H1 (cell line): Measurements from ENCODE around the gene NELL2. TPM values are rescaled to one million over a fixed set of nuclear protein-coding genes. Genes with fewer than 3 reads are reported as not detected.
A peak's percentile ranks its signal among the peaks of the same experiment; 100 is the strongest.

Experiments
- CTCF ChIA-PET: fragments of 300-600 bp; sonication (Branson Sonifier 250); formaldehyde crosslinking; loops from one replicate; lab custom pipeline; 2021; ENCODE audit not compliant: partially characterized antibody; lab: Charles Lee
- POLR2A ChIA-PET: fragments of 300-600 bp; sonication (Branson Sonifier 250); formaldehyde crosslinking; loops from one replicate; lab custom pipeline; 2021; ENCODE audit warnings: inconsistent platforms; ENCODE audit not compliant: partially characterized antibody; lab: Charles Lee
- DNase-seq, 2 experiments: peaks; one replicate each; pipeline versions ENCODE4 v3.0.0 to v3.0.0-alpha.2; 2010 to 2022; ENCODE audit warnings: low spot score in 2 of 2, low read depth in 1 of 2, mixed read lengths in 1 of 2
- FAIRE-seq: peaks from 2 replicates; lab custom pipeline; 2011; peaks lifted over from hg19 to GRCh38; lab: Jason Lieb, UNC
- H2AFZ ChIP-seq: 2 replicates; pipeline ENCODE4 v1.8.1; 2012; ENCODE audit warnings: low read length, inconsistent platforms
- H2AK5ac ChIP-seq: 2 replicates; pipeline ENCODE4 v1.6.1; 2013; ENCODE audit warnings: low read depth, low read length
- H2BK120ac ChIP-seq: replicated peaks from 2 replicates; pipeline ENCODE3; 2013; ENCODE audit warnings: low read depth, low read length, inconsistent platforms
- H2BK12ac ChIP-seq: 2 replicates; pipeline ENCODE4 v1.6.1; 2013; ENCODE audit warnings: low read depth, low read length
- H2BK15ac ChIP-seq: 2 replicates; pipeline ENCODE4 v1.6.1; 2013; ENCODE audit warnings: low read length
- H2BK20ac ChIP-seq: 2 replicates; pipeline ENCODE4 v1.6.1; 2013; ENCODE audit warnings: low read length
- H2BK5ac ChIP-seq: 2 replicates; pipeline ENCODE4 v1.6.1; 2013; ENCODE audit warnings: low read depth, low read length
- H3K14ac ChIP-seq: 2 replicates; pipeline ENCODE4 v1.6.1; 2013; ENCODE audit warnings: inconsistent platforms; ENCODE audit not compliant: insufficient read length
- H3K18ac ChIP-seq: 2 replicates; pipeline ENCODE4 v1.6.1; 2013; ENCODE audit warnings: low read length; ENCODE audit errors: extremely low read depth
- H3K23ac ChIP-seq: 2 replicates; pipeline ENCODE4 v1.6.1; 2013; ENCODE audit warnings: inconsistent platforms; ENCODE audit not compliant: insufficient read length
- H3K23me2 ChIP-seq: 2 replicates; pipeline ENCODE4 v1.6.1; 2013; ENCODE audit warnings: low read depth, low read length
- H3K27ac ChIP-seq: 2 replicates; pipeline ENCODE4 v1.6.1; 2011; ENCODE audit warnings: low read depth, low read length, inconsistent platforms
- H3K27me3 ChIP-seq, 4 experiments: replicated peaks in 1 of 4; 1 replicate in 1 of 4; 2 replicates in 3 of 4; pipeline versions ENCODE4 v1.6.1 to v1.8.1; 2011 to 2013; ENCODE audit warnings: low read length in 3 of 4, mild to moderate bottlenecking in 3 of 4, inconsistent platforms in 2 of 4, mixed read lengths in 2 of 4, moderate library complexity in 1 of 4; ENCODE audit not compliant: control insufficient read depth in 3 of 4, insufficient read depth in 3 of 4; ENCODE audit errors: extremely low read depth in 1 of 4
- H3K36me3 ChIP-seq, 4 experiments: 2 replicates each; pipeline versions ENCODE4 v1.6.1 to v1.8.1; 2011 to 2013; ENCODE audit warnings: mild to moderate bottlenecking in 4 of 4, low read length in 3 of 4, moderate library complexity in 2 of 4, control low read depth in 1 of 4, inconsistent platforms in 1 of 4; ENCODE audit not compliant: insufficient read depth in 4 of 4, control insufficient read depth in 2 of 4
- H3K4ac ChIP-seq: replicated peaks from 2 replicates; pipeline ENCODE3; 2013; ENCODE audit warnings: low read length, low read depth, mixed read lengths, inconsistent platforms; ENCODE audit not compliant: insufficient read length
- H3K4me1 ChIP-seq, 4 experiments: replicated peaks in 1 of 4; 1 replicate in 1 of 4; 2 replicates in 3 of 4; pipeline versions ENCODE4 v1.6.1 to v1.8.1; 2011 to 2013; ENCODE audit warnings: low read length in 3 of 4, inconsistent platforms in 2 of 4, mixed read lengths in 1 of 4; ENCODE audit not compliant: insufficient read depth in 4 of 4, control insufficient read depth in 3 of 4
- H3K4me2 ChIP-seq, 2 experiments: 2 replicates each; pipeline versions ENCODE4 v1.6.1 to v1.8.1; 2011 to 2013; ENCODE audit warnings: low read depth in 2 of 2, low read length in 2 of 2, control low read depth in 1 of 2, inconsistent platforms in 1 of 2, mild to moderate bottlenecking in 1 of 2; ENCODE audit not compliant: insufficient read depth in 1 of 2
- H3K4me3 ChIP-seq, 4 experiments: fragments of 200-600, 300-600 bp in 1 of 4; sonication (generic), shearing (Covaris generic), sonication (Bioruptor Twin) in 1 of 4; 2 replicates each; pipeline versions ENCODE4 v1.5.1 to v1.8.1; 2011 to 2016; ENCODE audit warnings: low read length in 4 of 4, low read depth in 3 of 4, control low read depth in 2 of 4, inconsistent platforms in 2 of 4, mild to moderate bottlenecking in 2 of 4, mixed read lengths in 1 of 4, moderate library complexity in 1 of 4; ENCODE audit not compliant: insufficient read depth in 2 of 4; ENCODE audit errors: extremely low read depth in 1 of 4
- H3K56ac ChIP-seq: replicated peaks from 2 replicates; pipeline ENCODE3; 2013; ENCODE audit warnings: low read depth, mild to moderate bottlenecking, mixed read lengths, low read length, inconsistent platforms; ENCODE audit not compliant: insufficient read length
- H3K79me1 ChIP-seq: 2 replicates; pipeline ENCODE4 v1.6.1; 2013; ENCODE audit warnings: low read depth, low read length, control low read depth
- H3K79me2 ChIP-seq, 2 experiments: 2 replicates each; pipeline versions ENCODE4 v1.6.1 to v1.8.1; 2012 to 2013; ENCODE audit warnings: low read length in 2 of 2, mild to moderate bottlenecking in 2 of 2, inconsistent platforms in 1 of 2; ENCODE audit not compliant: insufficient read depth in 2 of 2, control insufficient read depth in 1 of 2
- H3K9ac ChIP-seq, 4 experiments: replicated peaks in 1 of 4; 1 replicate in 1 of 4; 2 replicates in 3 of 4; pipeline versions ENCODE4 v1.6.1 to v1.8.1; 2011 to 2013; ENCODE audit warnings: low read depth in 3 of 4, low read length in 3 of 4, control low read depth in 2 of 4, mild to moderate bottlenecking in 2 of 4, moderate library complexity in 2 of 4, inconsistent platforms in 1 of 4; ENCODE audit errors: extremely low read depth in 1 of 4
- H3K9me3 ChIP-seq, 2 experiments: 2 replicates each; pipeline versions ENCODE4 v1.6.1 to v1.8.1; 2012 to 2013; ENCODE audit warnings: mild to moderate bottlenecking in 2 of 2, moderate library complexity in 2 of 2, control low read depth in 1 of 2, inconsistent platforms in 1 of 2, low read depth in 1 of 2, low read length in 1 of 2, mixed read lengths in 1 of 2; ENCODE audit not compliant: insufficient read depth in 2 of 2
- H4K20me1 ChIP-seq, 2 experiments: replicated peaks in 1 of 2; 2 replicates each; pipeline versions ENCODE3 to v1.8.1; 2011 to 2013; ENCODE audit warnings: inconsistent platforms in 2 of 2, low read length in 2 of 2, mild to moderate bottlenecking in 1 of 2; ENCODE audit not compliant: insufficient read depth in 2 of 2, control insufficient read depth in 1 of 2
- H4K5ac ChIP-seq: 2 replicates; pipeline ENCODE4 v1.6.1; 2013; ENCODE audit warnings: low read length, low read depth, mixed read lengths, inconsistent platforms; ENCODE audit not compliant: insufficient read length
- H4K8ac ChIP-seq: 2 replicates; pipeline ENCODE4 v1.8.0; 2013; ENCODE audit warnings: mild to moderate bottlenecking, moderate library complexity, low read length, inconsistent platforms; ENCODE audit not compliant: insufficient read depth; ENCODE audit errors: extremely low read depth
- H4K91ac ChIP-seq: replicated peaks from 2 replicates; pipeline ENCODE3; 2013; ENCODE audit warnings: low read length, mixed read lengths, inconsistent platforms; ENCODE audit not compliant: insufficient read length
- ASH2L ChIP-seq: fragments of 200-600, 300-600 bp; sonication (generic); IDR thresholded peaks from one replicate; pipeline ENCODE4 v1.7.1; 2017; ENCODE audit warnings: low read length
- CBX5 ChIP-seq: fragments of 300-800, 300-1000 bp; sonication (generic); IDR thresholded peaks from 2 replicates; pipeline ENCODE4 v1.7.1; 2016; ENCODE audit warnings: antibody characterized with exemption, low read length, low read depth
- CEBPB ChIP-seq: IDR thresholded peaks from 2 replicates; pipeline ENCODE4 v1.6.1; 2012; ENCODE audit warnings: low read depth, low read length
- CHD2 ChIP-seq: IDR thresholded peaks from 2 replicates; pipeline ENCODE4 v1.6.1; 2012; ENCODE audit warnings: low read length, improper control_type of control experiment
- KDM4A ChIP-seq: IDR thresholded peaks from one replicate; pipeline ENCODE4 v1.7.1; 2012; ENCODE audit warnings: low read depth, mild to moderate bottlenecking, moderate library complexity, low read length, inconsistent platforms; ENCODE audit not compliant: severe bottlenecking
- POLR2A ChIP-seq, 2 experiments: IDR thresholded peaks; 1 replicate in 1 of 2; 2 replicates in 1 of 2; pipeline ENCODE4 v1.6.1; 2011; ENCODE audit warnings: low read depth in 2 of 2, low read length in 2 of 2, mild to moderate bottlenecking in 2 of 2; ENCODE audit errors: control extremely low read depth in 1 of 2
- RFX5 ChIP-seq: IDR thresholded peaks from 2 replicates; pipeline ENCODE4 v1.6.1; 2011; ENCODE audit warnings: low read depth, low read length, improper control_type of control experiment, borderline replicate concordance
- TAF1 ChIP-seq: IDR thresholded peaks from 2 replicates; pipeline ENCODE4 v1.6.1; 2011; ENCODE audit warnings: mild to moderate bottlenecking, low read depth, low read length
- WGBS, 2 experiments: shearing (Covaris generic) in 1 of 2; methylation state at CpG; one replicate each; pipeline versions ENCODE4 v1.1.6 to v1.1.7; 2013 to 2015; ENCODE audit warnings: low lambda C conversion rate in 2 of 2, mixed read lengths in 2 of 2, inconsistent platforms in 1 of 2, low coverage in 1 of 2, missing lambda C conversion rate in 1 of 2; ENCODE audit not compliant: insufficient replicate concordance in 2 of 2, insufficient coverage in 1 of 2, insufficient read length in 1 of 2; ENCODE audit errors: extremely low coverage in 1 of 2, missing lambda C conversion rate in 1 of 2; 5-methylcytosine and 5-hydroxymethylcytosine counted together
- polyA plus RNA-seq, 7 experiments: library from polyadenylated mRNA; depleted of rRNA in 3 of 7; stranded (reverse) in 5 of 7; unstranded in 2 of 7; fragments of >200 nt in 5 of 7; fragments of 200-250 nt in 2 of 7; gene quantifications; 1 replicate in 5 of 7; 2 replicates in 1 of 7; 4 replicates in 1 of 7; pipeline versions ENCODE4 v1.2.1 to v1.2.3, GENCODE V29; 2011 to 2013; ENCODE audit warnings: missing spikeins in 2 of 7, mixed read lengths in 2 of 7
- total RNA-seq: library from RNA; stranded (reverse); fragmentation: NEBNext Ultra II Directional; extraction: Animal tissue kit (Norgen Biotek cat#: 25700); gene quantifications from 2 replicates; pipeline ENCODE4 v1.2.1, GENCODE V29; 2021
- TF ChIP-seq, protein P1 (sequence below): IDR thresholded peaks from 2 replicates; pipeline ENCODE4 v1.6.1; 2012; ENCODE audit warnings: inconsistent platforms
- TF ChIP-seq, protein P2 (sequence below): IDR thresholded peaks from 2 replicates; pipeline ENCODE4 v1.6.1; 2011; ENCODE audit warnings: low read length, improper control_type of control experiment
- TF ChIP-seq, protein P3 (sequence below): IDR thresholded peaks from 2 replicates; pipeline ENCODE4 v1.6.1; 2012; ENCODE audit warnings: inconsistent platforms

NELL2 gene
- total and polyA plus RNA-seq, 2 of the 8 experiments (the other 6 are each of a cell fraction or from before 2014, with no cell fraction given) = 54.2 to 56.8 TPM

DNA sequence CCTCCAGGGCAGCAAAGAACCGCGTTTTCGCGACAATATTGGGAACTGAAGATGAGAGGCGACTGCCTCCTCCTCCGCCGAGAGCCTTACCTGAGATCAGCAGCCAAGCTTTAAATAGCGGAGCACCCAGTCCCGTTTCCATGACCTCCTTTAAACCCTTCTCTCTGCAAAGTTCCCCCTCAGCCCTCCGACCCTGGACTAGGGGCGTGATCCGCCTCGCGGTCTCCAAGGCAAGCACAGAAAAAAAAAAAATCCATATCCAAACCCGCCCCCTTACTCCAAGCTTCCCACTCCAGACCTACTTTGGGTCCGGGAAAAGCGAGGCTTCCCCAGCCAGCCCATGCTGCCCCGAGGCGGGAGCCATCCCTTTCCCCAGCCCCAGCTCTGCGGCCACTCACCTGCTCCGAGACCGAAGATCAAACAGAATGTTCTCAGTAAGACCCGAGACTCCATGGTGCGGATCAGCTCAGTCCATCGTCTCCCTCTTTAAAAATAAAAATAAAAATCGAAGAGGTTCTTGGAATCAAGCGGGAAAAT is 630 bp downstream of the NELL2 start:
- DNase-seq (peak in 1 of 2 experiments; percentile 75), FAIRE-seq (peak; percentile 7)
- POLR2A ChIA-PET = interaction anchor here (0.6 to 2.3 kb wide), 6 partner anchors 12 to 997 kb away, joined by 3 to 7 read pairs (median 4); no protein-coding TSS in a partner anchor
- TF ChIP-seq, protein P1, sequence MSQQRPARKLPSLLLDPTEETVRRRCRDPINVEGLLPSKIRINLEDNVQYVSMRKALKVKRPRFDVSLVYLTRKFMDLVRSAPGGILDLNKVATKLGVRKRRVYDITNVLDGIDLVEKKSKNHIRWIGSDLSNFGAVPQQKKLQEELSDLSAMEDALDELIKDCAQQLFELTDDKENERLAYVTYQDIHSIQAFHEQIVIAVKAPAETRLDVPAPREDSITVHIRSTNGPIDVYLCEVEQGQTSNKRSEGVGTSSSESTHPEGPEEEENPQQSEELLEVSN = no peak
- peak; percentile 52 for TF ChIP-seq KDM4A
- TF ChIP-seq RFX5 = no peak
- peak; percentile 53 for TF ChIP-seq TAF1
- no peak for TF ChIP-seq ASH2L
- TF ChIP-seq CEBPB = no peak
- TF ChIP-seq, protein P2, sequence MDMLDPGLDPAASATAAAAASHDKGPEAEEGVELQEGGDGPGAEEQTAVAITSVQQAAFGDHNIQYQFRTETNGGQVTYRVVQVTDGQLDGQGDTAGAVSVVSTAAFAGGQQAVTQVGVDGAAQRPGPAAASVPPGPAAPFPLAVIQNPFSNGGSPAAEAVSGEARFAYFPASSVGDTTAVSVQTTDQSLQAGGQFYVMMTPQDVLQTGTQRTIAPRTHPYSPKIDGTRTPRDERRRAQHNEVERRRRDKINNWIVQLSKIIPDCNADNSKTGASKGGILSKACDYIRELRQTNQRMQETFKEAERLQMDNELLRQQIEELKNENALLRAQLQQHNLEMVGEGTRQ = no peak
- no peak for TF ChIP-seq CBX5
- TF ChIP-seq, protein P3, sequence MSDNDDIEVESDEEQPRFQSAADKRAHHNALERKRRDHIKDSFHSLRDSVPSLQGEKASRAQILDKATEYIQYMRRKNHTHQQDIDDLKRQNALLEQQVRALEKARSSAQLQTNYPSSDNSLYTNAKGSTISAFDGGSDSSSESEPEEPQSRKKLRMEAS = no peak
- peak in 1 of 2 experiments; percentile 38; a peak in 1 of 3 replicates for TF ChIP-seq POLR2A (IDR thresholded peaks at IDR 0.05; ENCODE audit: control extremely low read depth in 1 of 2, low read depth in 2 of 2, low read length in 2 of 2)
- no peak for TF ChIP-seq CHD2

More for the DNA sequence above, 630 bp downstream of the NELL2 start:
- H3K27me3 ChIP-seq = no peaks in the 10 kb centered on the region; a peak in 1 of 7 replicates
- H3K79me1 ChIP-seq = no peaks in the 10 kb centered on the region
- peak overlapping the region; percentile 66; the same call in 1 of the 2 replicates for H4K8ac ChIP-seq
- H4K5ac ChIP-seq = peak overlapping the region; percentile 2
- H3K18ac ChIP-seq = peak overlapping the region; percentile 49; the same call in 1 of the 2 replicates
- H3K36me3 ChIP-seq = no peaks in the 10 kb centered on the region
- H2BK5ac ChIP-seq = peak overlapping the region; percentile 28; the same call in 1 of the 2 replicates
- peak overlapping the region; percentile 82; the same call in 1 of the 2 replicates for H2AFZ ChIP-seq
- peak overlapping the region; percentile 25; the same call in 1 of the 2 replicates for H2BK15ac ChIP-seq
- no peak overlapping the region for H2BK20ac ChIP-seq
- 0 out of 4 replicates have a peak, but pooled peaks cover 0 to under 1% of the 10 kb centered on the region in 2 experiments for H3K9me3 ChIP-seq
- WGBS, 2 experiments = 2% methylated on average over 27 of the region's 27 CpGs; no CpG with 5 or more reads in 1 of the 2 experiments
- no peak overlapping the region for H3K27ac ChIP-seq
- no peak overlapping the region for H3K23ac ChIP-seq
- H3K4me3 ChIP-seq = peak overlapping the region; percentile 79 to 92 (median 87)
- H2AK5ac ChIP-seq = no peak overlapping the region
- H3K79me2 ChIP-seq = peaks cover 0 to 41% of the 10 kb centered on the region in 2 experiments; a peak in 2 of 4 replicates
- no peak overlapping the region for H2BK120ac ChIP-seq
- H3K4me1 ChIP-seq = peaks cover 0 to 5% (median 0%) of the 10 kb centered on the region in 4 experiments; a peak in 1 of 7 replicates
- H4K91ac ChIP-seq = no peak overlapping the region
- H3K9ac ChIP-seq = peak overlapping the region; percentile 52 to 73 (median 60)
- H3K56ac ChIP-seq = peak overlapping the region; percentile 17
- H3K14ac ChIP-seq = no peak overlapping the region
- no peak overlapping the region; the same call in 1 of the 2 replicates for H2BK12ac ChIP-seq
- H3K23me2 ChIP-seq = peaks cover 14% of the 10 kb centered on the region
- H4K20me1 ChIP-seq = peaks cover 0 to 4% of the 10 kb centered on the region in 2 experiments
- H3K4ac ChIP-seq = no peak overlapping the region
- CTCF ChIA-PET = interaction anchor here (0.7 to 4.1 kb wide), 6 partner anchors 16 to 110 kb away, joined by 3 to 21 read pairs (median 4); no protein-coding TSS in a partner anchor
- peak overlapping the region; percentile 60 to 94 for H3K4me2 ChIP-seq
